Activated CD4-positive, alpha-beta memory T cell treated with anti-CD3 and anti-CD28 coated beads, Interleukin-2, amount 10 ng/mL, durations not matched to agents 7 days and 5 days (primary cell): Measurements from ENCODE around the gene ZPR1. TPM values are rescaled to one million over a fixed set of nuclear protein-coding genes. Genes with fewer than 3 reads are reported as not detected.

ENCODE experiments used
- CTCF ChIA-PET: fragments of 350-600 bp; sonication (Branson Sonifier 250); formaldehyde crosslinking; loops from one replicate; lab custom pipeline; 2021; ENCODE audit warnings: antibody characterized with exemption, inconsistent platforms; lab: Charles Lee
- POLR2A ChIA-PET: fragments of 350-600 bp; sonication (Branson Sonifier 250); formaldehyde crosslinking; loops from one replicate; lab custom pipeline; 2021; ENCODE audit warnings: antibody characterized with exemption; lab: Charles Lee
- DNase-seq: peaks from one replicate; pipeline ENCODE4 v3.0.0-alpha.2; 2020
- H3K27ac Mint-ChIP-seq: one replicate; pipeline ENCODE4 v1.8.0; 2021; ENCODE audit warnings: mild to moderate bottlenecking, mixed read lengths
- H3K27me3 Mint-ChIP-seq: one replicate; pipeline ENCODE4 v1.8.0; 2021; ENCODE audit warnings: mixed read lengths
- H3K36me3 Mint-ChIP-seq: one replicate; pipeline ENCODE4 v1.8.0; 2021; ENCODE audit warnings: low read depth, mixed read lengths
- H3K4me1 Mint-ChIP-seq: one replicate; pipeline ENCODE4 v1.8.0; 2021; ENCODE audit warnings: mixed read lengths
- H3K4me3 Mint-ChIP-seq: one replicate; pipeline ENCODE4 v1.8.0; 2021; ENCODE audit warnings: mild to moderate bottlenecking, mixed read lengths
- H3K9me3 Mint-ChIP-seq: one replicate; pipeline ENCODE4 v1.8.0; 2021; ENCODE audit warnings: mixed read lengths
- total RNA-seq, 2 experiments: library from RNA; stranded (reverse); gene quantifications; one replicate each; pipeline ENCODE4 v1.2.3, GENCODE V29; 2021

The ZPR1 gene
- total RNA-seq, 2 experiments from 2014 or later, result 55.6 to 57.6 TPM

- H3K9me3 Mint-ChIP-seq, result no peaks in the 10 kb centered on the region
- H3K27ac Mint-ChIP-seq, result peak overlapping the region; percentile 82
- DNase-seq, result no peak
- peaks cover 9% of the 10 kb centered on the region for H3K27me3 Mint-ChIP-seq
- H3K36me3 Mint-ChIP-seq, result peaks cover 47% of the 10 kb centered on the region
- H3K4me1 Mint-ChIP-seq, result peaks cover 58% of the 10 kb centered on the region
- CTCF ChIA-PET, result interaction anchor here (0.8 to 9.6 kb wide), 10 partner anchors 11 to 439 kb away, joined by 3 to 158 read pairs (median 4); partner anchors contain the start of genes APOA1, BUD13 and SIK3
- peak overlapping the region; percentile 91 for H3K4me3 Mint-ChIP-seq
- POLR2A ChIA-PET, result interaction anchor here (0.8 to 6.9 kb wide), 21 partner anchors 9 to 444 kb away, joined by 3 to 119 read pairs (median 4); partner anchors contain the start of genes BUD13, PAFAH1B2, PCSK7 and SIK3
These were observed 412 bp downstream of the ZPR1 start for GRCh38 chr11:116787436-116787785.

GRCh38 chr11:116786966-116787365, 857 bp downstream of the ZPR1 start:
- DNase-seq, result no peak
- H3K27ac Mint-ChIP-seq, result peak overlapping the region; percentile 82

DNA sequence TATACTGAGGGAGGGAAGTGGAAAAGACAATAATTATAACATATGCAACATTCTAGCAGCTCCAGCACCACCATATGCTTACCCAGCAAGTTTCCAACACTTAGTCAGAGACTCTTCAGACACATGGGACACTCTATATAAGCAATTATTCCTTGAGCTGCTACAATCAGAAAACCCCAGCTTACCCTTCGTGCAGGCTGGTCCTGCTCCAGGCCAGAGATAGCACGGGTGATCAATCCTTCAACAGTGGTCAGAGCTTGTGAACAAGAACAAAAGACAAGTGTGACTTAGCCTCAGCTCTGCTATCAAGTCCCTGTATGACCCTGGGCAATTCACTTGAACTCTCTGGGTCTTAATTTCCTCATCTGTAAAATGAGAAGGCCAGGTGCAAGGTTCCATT, 1.5 kb downstream of the ZPR1 start:
- Mint-ChIP-seq H3K4me3 (peak overlapping the region; percentile 91), H3K4me1 (peaks cover 64% of the 10 kb centered on the region), H3K27ac (no peak overlapping the region), H3K9me3 (no peaks in the 10 kb centered on the region), H3K27me3 (peaks cover 9% of the 10 kb centered on the region), H3K36me3 (peaks cover 58% of the 10 kb centered on the region)
- ChIA-PET CTCF (interaction anchor here (0.9 to 9.6 kb wide), 5 partner anchors 14 to 320 kb away, joined by 3 to 158 read pairs (median 5); partner anchors contain the start of genes APOA1 and BUD13), POLR2A (interaction anchor here (0.9 to 6.9 kb wide), 9 partner anchors 11 to 143 kb away, joined by 3 to 119 read pairs (median 5); partner anchors contain the start of gene BUD13)
- DNase-seq, result no peak

More at GRCh38 chr11:116786966-116787365, 857 bp downstream of the ZPR1 start:
- ChIA-PET CTCF (interaction anchor here (0.9 to 9.6 kb wide), 7 partner anchors 10 to 440 kb away, joined by 3 to 158 read pairs (median 5); partner anchors contain the start of genes APOA1 and BUD13), POLR2A (interaction anchor here (0.8 to 6.9 kb wide), 18 partner anchors 12 to 443 kb away, joined by 3 to 119 read pairs (median 4); partner anchors contain the start of genes BUD13, PAFAH1B2 and SIK3)
- H3K36me3 Mint-ChIP-seq, result peaks cover 52% of the 10 kb centered on the region
- peaks cover 9% of the 10 kb centered on the region for H3K27me3 Mint-ChIP-seq
- peak overlapping the region; percentile 91 for H3K4me3 Mint-ChIP-seq
- no peaks in the 10 kb centered on the region for H3K9me3 Mint-ChIP-seq
- H3K4me1 Mint-ChIP-seq, result peaks cover 62% of the 10 kb centered on the region

- Mint-ChIP-seq H3K9me3 (no peaks in the 10 kb centered on the region), H3K4me3 (no peak overlapping the region), H3K27me3 (no peaks in the 10 kb centered on the region), H3K4me1 (peaks cover 79% of the 10 kb centered on the region), H3K27ac (peak overlapping the region; percentile 75), H3K36me3 (peaks cover 93% of the 10 kb centered on the region)
- POLR2A ChIA-PET, result interaction anchor here (0.8 to 2.7 kb wide), 5 partner anchors 9 to 396 kb away, joined by 3 to 31 read pairs (median 6); partner anchors contain the start of genes BUD13 and PAFAH1B2
- CTCF ChIA-PET, result interaction anchor here (0.5 to 2.7 kb wide), 5 partner anchors 8 to 444 kb away, joined by 3 to 13 read pairs (median 4); partner anchors contain the start of genes APOA1 and APOA5
- DNase-seq, result no peak
These were observed 5.1 kb downstream of the ZPR1 start for GRCh38 chr11:116782728-116783127.

- H3K9me3 Mint-ChIP-seq, result no peaks in the 10 kb centered on the region
- H3K4me3 Mint-ChIP-seq, result no peak overlapping the region
- POLR2A ChIA-PET, result interaction anchor here (8.8 kb wide), 1 partner anchor 10 kb away, joined by 119 read pairs; the partner anchor contains the start of genes APOA5 and ZPR1
- H3K4me1 Mint-ChIP-seq, result peaks cover 72% of the 10 kb centered on the region
- H3K27ac Mint-ChIP-seq, result no peak overlapping the region
- no peak for DNase-seq
- peaks cover 83% of the 10 kb centered on the region for H3K36me3 Mint-ChIP-seq
- H3K27me3 Mint-ChIP-seq, result no peaks in the 10 kb centered on the region
- CTCF ChIA-PET, result no interaction called here
These were observed 9.3 kb downstream of the ZPR1 start for GRCh38 chr11:116778556-116778955.

GRCh38 chr11:116777056-116777455, 10.8 kb downstream of the ZPR1 start:
- POLR2A ChIA-PET, result interaction anchor here (8.8 kb wide), 1 partner anchor 11 kb away, joined by 119 read pairs; the partner anchor contains the start of genes APOA5 and ZPR1
- H3K27me3 Mint-ChIP-seq, result no peaks in the 10 kb centered on the region
- CTCF ChIA-PET, result interaction anchor here (0.7 kb wide), 2 partner anchors 10 to 20 kb away, joined by 3 read pairs; partner anchors contain the start of gene ZPR1
- H3K27ac Mint-ChIP-seq, result peak overlapping the region; percentile 34
- no peak overlapping the region for H3K4me3 Mint-ChIP-seq
- H3K9me3 Mint-ChIP-seq, result no peaks in the 10 kb centered on the region
- peaks cover 68% of the 10 kb centered on the region for H3K36me3 Mint-ChIP-seq
- peaks cover 62% of the 10 kb centered on the region for H3K4me1 Mint-ChIP-seq
- no peak for DNase-seq

- H3K9me3 Mint-ChIP-seq, result no peaks in the 10 kb centered on the region
- CTCF ChIA-PET, result interaction anchor here (0.7 to 1.3 kb wide), 2 partner anchors 11 to 15 kb away, joined by 3 to 4 read pairs; partner anchors contain the start of genes APOA5 and ZPR1
- H3K4me3 Mint-ChIP-seq, result no peak overlapping the region
- H3K36me3 Mint-ChIP-seq, result peaks cover 63% of the 10 kb centered on the region
- no peaks in the 10 kb centered on the region for H3K27me3 Mint-ChIP-seq
- no peak for DNase-seq
- H3K4me1 Mint-ChIP-seq, result peaks cover 65% of the 10 kb centered on the region
- peak overlapping the region; percentile 34 for H3K27ac Mint-ChIP-seq
- POLR2A ChIA-PET, result interaction anchor here (8.8 kb wide), 1 partner anchor 12 kb away, joined by 119 read pairs; the partner anchor contains the start of genes APOA5 and ZPR1
These were observed 11.3 kb downstream of the ZPR1 start for GRCh38 chr11:116776522-116776984.

DNA sequence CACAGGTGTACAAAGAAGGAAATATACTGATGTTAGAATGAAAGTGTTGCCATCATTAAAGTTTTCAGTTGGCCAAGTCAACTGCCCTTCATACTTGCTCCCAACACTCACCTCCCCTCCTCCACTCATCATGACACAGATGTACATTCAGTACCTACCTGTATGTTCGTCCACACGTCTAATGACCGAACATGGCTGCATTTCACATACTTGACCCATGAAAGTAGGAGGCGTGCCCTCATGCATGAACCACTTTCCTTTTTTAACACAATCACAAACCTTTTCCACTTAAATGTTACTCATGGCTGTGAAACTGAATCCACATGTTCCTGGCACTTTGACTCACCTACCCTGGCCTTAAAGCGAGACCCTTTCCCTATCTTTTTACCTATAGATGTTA, 11.8 kb downstream of the ZPR1 start:
- Mint-ChIP-seq H3K4me1 (peaks cover 65% of the 10 kb centered on the region), H3K27ac (peak overlapping the region; percentile 60)

DNA sequence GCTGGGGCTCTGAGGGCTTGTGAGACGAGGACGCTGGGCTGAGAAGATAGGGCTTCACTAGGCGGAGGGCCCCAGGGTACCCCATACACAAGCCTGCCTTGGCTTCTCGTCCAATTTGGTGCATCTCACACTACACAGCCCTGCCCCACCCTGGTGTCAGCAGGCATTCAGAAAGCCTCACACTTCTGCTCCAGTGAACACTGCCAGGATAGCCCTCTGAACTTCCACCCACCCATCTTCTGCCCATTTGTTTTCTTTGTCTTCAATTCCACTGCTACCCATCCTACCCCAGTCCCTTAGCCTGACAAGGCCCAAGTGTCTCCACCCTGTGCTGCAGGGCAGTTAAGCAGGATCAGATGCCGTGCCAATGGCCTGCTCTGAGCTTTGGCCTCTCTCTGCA, 13.2 kb downstream of the ZPR1 start:
- DNase-seq, result no peak
- H3K4me1 Mint-ChIP-seq, result peaks cover 64% of the 10 kb centered on the region
- no peaks in the 10 kb centered on the region for H3K9me3 Mint-ChIP-seq
- H3K27ac Mint-ChIP-seq, result peak overlapping the region; percentile 32
- POLR2A ChIA-PET, result interaction anchor here (1.5 to 8.8 kb wide), 6 partner anchors 9 to 369 kb away, joined by 4 to 119 read pairs (median 20); partner anchors contain the start of genes APOA5, PAFAH1B2 and ZPR1
- H3K36me3 Mint-ChIP-seq, result peaks cover 53% of the 10 kb centered on the region
- no peak overlapping the region for H3K4me3 Mint-ChIP-seq
- no peaks in the 10 kb centered on the region for H3K27me3 Mint-ChIP-seq
- CTCF ChIA-PET, result interaction anchor here (2.6 to 5.2 kb wide), 2 partner anchors 16 to 61 kb away, joined by 15 to 33 read pairs; partner anchors contain the start of gene APOA5

More for the DNA sequence above, 11.8 kb downstream of the ZPR1 start:
- ChIA-PET CTCF (interaction anchor here (1.3 kb wide), 1 partner anchor 15 kb away, joined by 4 read pairs; the partner anchor contains the start of gene APOA5), POLR2A (interaction anchor here (0.6 to 8.8 kb wide), 2 partner anchors 12 to 153 kb away, joined by 3 to 119 read pairs; partner anchors contain the start of genes APOA5 and ZPR1)
- Mint-ChIP-seq H3K27me3 (no peaks in the 10 kb centered on the region), H3K9me3 (no peaks in the 10 kb centered on the region), H3K36me3 (peaks cover 59% of the 10 kb centered on the region), H3K4me3 (no peak overlapping the region)
- no peak for DNase-seq

- CTCF ChIA-PET, result interaction anchor here (0.8 to 5.2 kb wide), 6 partner anchors 14 to 332 kb away, joined by 3 to 33 read pairs (median 8); partner anchors contain the start of genes APOA5 and ZPR1
- DNase-seq, result no peak
- POLR2A ChIA-PET, result interaction anchor here (0.7 to 8.8 kb wide), 16 partner anchors 9 to 457 kb away, joined by 3 to 119 read pairs (median 4); partner anchors contain the start of genes APOA5, PAFAH1B2 and ZPR1
- Mint-ChIP-seq H3K36me3 (peaks cover 49% of the 10 kb centered on the region), H3K4me3 (peak overlapping the region; percentile 97), H3K27ac (peak overlapping the region; percentile 91), H3K27me3 (no peaks in the 10 kb centered on the region), H3K9me3 (no peaks in the 10 kb centered on the region), H3K4me1 (peaks cover 63% of the 10 kb centered on the region)
These were observed 14.4 kb downstream of the ZPR1 start for GRCh38 chr11:116773203-116774097.

GRCh38 chr11:116772443-116773202, 15.2 kb downstream of the ZPR1 start, which contains the start of gene BUD13:
TSS of gene BUD13 (minus strand) at chr11:116772987. CDS start at chr11:116772964, 23 bp downstream.
- peak; percentile 94 for DNase-seq
- ChIA-PET CTCF (interaction anchor here (1.6 to 5.2 kb wide), 5 partner anchors 14 to 63 kb away, joined by 3 to 33 read pairs (median 10); partner anchors contain the start of genes APOA5 and ZPR1), POLR2A (interaction anchor here (0.7 to 8.8 kb wide), 13 partner anchors 8 to 407 kb away, joined by 3 to 119 read pairs (median 4); partner anchors contain the start of genes APOA1, APOA5, PAFAH1B2 and ZPR1)
- H3K4me3 Mint-ChIP-seq, result peak within 1 kb of the TSS; percentile 97
- H3K4me1 Mint-ChIP-seq, result peaks cover 59% of the 10 kb centered on the region
- peaks cover 41% of the 10 kb centered on the region for H3K36me3 Mint-ChIP-seq
- H3K9me3 Mint-ChIP-seq, result no peaks in the 10 kb centered on the region
- H3K27me3 Mint-ChIP-seq, result no peaks in the 10 kb centered on the region
- peak within 1 kb of the TSS; percentile 91 for H3K27ac Mint-ChIP-seq
